Ishikawa (cell line): ENCODE measurements around the gene TRIO.

ENCODE experiments used
- CEBPB ChIP-seq: IDR thresholded peaks from 2 replicates; pipeline ENCODE4 v1.6.1; 2012
- CREB1 ChIP-seq: IDR thresholded peaks from 2 replicates; pipeline ENCODE4 v1.6.1; 2012; ENCODE audit warnings: low read depth
- EGR1 ChIP-seq: IDR thresholded peaks from 2 replicates; pipeline ENCODE4 v1.6.1; 2012
- EP300 ChIP-seq: IDR thresholded peaks from 2 replicates; pipeline ENCODE4 v1.6.1; 2012; ENCODE audit warnings: borderline replicate concordance
- FOXM1 ChIP-seq: IDR thresholded peaks from 2 replicates; pipeline ENCODE4 v1.6.1; 2012; ENCODE audit warnings: low read depth, borderline replicate concordance
- NFIC ChIP-seq: IDR thresholded peaks from 2 replicates; pipeline ENCODE4 v1.6.1; 2012
- RAD21 ChIP-seq: IDR thresholded peaks from 2 replicates; pipeline ENCODE4 v1.6.1; 2012; ENCODE audit warnings: low read depth
- TAF1 ChIP-seq: IDR thresholded peaks from 2 replicates; pipeline ENCODE4 v1.6.1; 2012; ENCODE audit warnings: low read depth, mild to moderate bottlenecking
- TCF12 ChIP-seq: IDR thresholded peaks from 2 replicates; pipeline ENCODE4 v1.6.1; 2012; ENCODE audit warnings: low read depth
- TEAD4 ChIP-seq: IDR thresholded peaks from 2 replicates; pipeline ENCODE4 v1.6.1; 2012
- YY1 ChIP-seq: IDR thresholded peaks from 2 replicates; pipeline ENCODE4 v1.6.1; 2012; ENCODE audit warnings: low read depth
- ZBTB7A ChIP-seq: IDR thresholded peaks from 2 replicates; pipeline ENCODE4 v1.6.1; 2012; ENCODE audit warnings: low read depth
- TF ChIP-seq, protein P1 (sequence below): IDR thresholded peaks from 2 replicates; pipeline ENCODE4 v1.6.1; 2012; ENCODE audit warnings: low read depth, mild to moderate bottlenecking
- TF ChIP-seq, protein P2 (sequence below): IDR thresholded peaks from 2 replicates; pipeline ENCODE4 v1.6.1; 2012
- TF ChIP-seq, protein P3 (sequence below): IDR thresholded peaks from 2 replicates; pipeline ENCODE4 v1.6.1; 2012

Gene TRIO

DNA sequence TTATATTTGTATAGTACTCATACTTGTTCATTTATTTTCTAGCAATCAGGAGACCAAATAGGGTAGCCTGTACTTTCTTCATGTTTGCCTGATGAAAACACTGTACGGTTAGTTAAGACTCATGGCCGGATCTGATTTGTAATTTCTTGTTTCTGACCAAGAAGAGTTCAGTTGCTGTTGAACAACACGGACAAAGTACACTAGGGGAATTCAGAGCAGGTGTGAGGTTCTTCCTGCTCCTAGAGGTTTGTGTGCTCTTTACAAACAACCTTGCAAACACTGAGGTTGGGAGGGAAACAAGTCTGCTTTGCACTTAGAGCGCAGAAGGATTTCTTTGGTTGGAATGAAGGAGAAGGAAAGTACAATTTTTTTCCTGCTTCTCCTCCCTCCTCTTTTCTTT lies 69.7 kb downstream of the TRIO start:
- no peak for TF ChIP-seq NFIC
- no peak for TF ChIP-seq CREB1
- TF ChIP-seq ZBTB7A: no peak
- TF ChIP-seq TAF1: no peak
- TF ChIP-seq CEBPB: no peak
- TF ChIP-seq YY1: no peak
- TF ChIP-seq TEAD4: no peak
- TF ChIP-seq EP300: no peak
- TF ChIP-seq, protein P1, sequence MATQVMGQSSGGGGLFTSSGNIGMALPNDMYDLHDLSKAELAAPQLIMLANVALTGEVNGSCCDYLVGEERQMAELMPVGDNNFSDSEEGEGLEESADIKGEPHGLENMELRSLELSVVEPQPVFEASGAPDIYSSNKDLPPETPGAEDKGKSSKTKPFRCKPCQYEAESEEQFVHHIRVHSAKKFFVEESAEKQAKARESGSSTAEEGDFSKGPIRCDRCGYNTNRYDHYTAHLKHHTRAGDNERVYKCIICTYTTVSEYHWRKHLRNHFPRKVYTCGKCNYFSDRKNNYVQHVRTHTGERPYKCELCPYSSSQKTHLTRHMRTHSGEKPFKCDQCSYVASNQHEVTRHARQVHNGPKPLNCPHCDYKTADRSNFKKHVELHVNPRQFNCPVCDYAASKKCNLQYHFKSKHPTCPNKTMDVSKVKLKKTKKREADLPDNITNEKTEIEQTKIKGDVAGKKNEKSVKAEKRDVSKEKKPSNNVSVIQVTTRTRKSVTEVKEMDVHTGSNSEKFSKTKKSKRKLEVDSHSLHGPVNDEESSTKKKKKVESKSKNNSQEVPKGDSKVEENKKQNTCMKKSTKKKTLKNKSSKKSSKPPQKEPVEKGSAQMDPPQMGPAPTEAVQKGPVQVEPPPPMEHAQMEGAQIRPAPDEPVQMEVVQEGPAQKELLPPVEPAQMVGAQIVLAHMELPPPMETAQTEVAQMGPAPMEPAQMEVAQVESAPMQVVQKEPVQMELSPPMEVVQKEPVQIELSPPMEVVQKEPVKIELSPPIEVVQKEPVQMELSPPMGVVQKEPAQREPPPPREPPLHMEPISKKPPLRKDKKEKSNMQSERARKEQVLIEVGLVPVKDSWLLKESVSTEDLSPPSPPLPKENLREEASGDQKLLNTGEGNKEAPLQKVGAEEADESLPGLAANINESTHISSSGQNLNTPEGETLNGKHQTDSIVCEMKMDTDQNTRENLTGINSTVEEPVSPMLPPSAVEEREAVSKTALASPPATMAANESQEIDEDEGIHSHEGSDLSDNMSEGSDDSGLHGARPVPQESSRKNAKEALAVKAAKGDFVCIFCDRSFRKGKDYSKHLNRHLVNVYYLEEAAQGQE: no peak
- TF ChIP-seq FOXM1: no peak
- no peak for TF ChIP-seq EGR1
- no peak for TF ChIP-seq RAD21
- TF ChIP-seq, protein P2, sequence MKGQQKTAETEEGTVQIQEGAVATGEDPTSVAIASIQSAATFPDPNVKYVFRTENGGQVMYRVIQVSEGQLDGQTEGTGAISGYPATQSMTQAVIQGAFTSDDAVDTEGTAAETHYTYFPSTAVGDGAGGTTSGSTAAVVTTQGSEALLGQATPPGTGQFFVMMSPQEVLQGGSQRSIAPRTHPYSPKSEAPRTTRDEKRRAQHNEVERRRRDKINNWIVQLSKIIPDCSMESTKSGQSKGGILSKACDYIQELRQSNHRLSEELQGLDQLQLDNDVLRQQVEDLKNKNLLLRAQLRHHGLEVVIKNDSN: no peak

DNA sequence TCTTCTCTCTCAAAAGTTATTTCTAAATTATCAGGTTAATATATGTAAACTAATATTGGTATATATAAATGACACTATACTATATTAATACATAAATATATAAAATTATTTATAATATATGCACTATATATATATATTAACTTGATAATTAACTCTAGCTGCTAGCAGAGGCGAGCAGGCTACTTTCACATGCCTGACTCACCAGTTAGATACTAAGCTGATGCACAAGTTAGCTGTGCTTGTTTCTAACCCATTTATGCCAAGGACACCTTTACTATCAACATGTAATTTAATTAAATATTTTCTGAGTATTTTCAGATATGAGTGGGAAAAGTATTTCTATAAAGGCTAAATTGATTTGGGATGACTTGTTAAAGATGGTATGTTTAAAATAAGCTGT lies 70.1 kb downstream of the TRIO start:
- TF ChIP-seq TEAD4 (no peak), FOXM1 (no peak), EGR1 (no peak), EP300 (no peak), TCF12 (no peak), YY1 (no peak), CREB1 (no peak), NFIC (no peak), RAD21 (no peak), ZBTB7A (no peak), TAF1 (no peak), CEBPB (no peak)
- TF ChIP-seq, protein P2: no peak
- TF ChIP-seq, protein P1: no peak
- TF ChIP-seq, protein P3, sequence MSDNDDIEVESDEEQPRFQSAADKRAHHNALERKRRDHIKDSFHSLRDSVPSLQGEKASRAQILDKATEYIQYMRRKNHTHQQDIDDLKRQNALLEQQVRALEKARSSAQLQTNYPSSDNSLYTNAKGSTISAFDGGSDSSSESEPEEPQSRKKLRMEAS: no peak

DNA sequence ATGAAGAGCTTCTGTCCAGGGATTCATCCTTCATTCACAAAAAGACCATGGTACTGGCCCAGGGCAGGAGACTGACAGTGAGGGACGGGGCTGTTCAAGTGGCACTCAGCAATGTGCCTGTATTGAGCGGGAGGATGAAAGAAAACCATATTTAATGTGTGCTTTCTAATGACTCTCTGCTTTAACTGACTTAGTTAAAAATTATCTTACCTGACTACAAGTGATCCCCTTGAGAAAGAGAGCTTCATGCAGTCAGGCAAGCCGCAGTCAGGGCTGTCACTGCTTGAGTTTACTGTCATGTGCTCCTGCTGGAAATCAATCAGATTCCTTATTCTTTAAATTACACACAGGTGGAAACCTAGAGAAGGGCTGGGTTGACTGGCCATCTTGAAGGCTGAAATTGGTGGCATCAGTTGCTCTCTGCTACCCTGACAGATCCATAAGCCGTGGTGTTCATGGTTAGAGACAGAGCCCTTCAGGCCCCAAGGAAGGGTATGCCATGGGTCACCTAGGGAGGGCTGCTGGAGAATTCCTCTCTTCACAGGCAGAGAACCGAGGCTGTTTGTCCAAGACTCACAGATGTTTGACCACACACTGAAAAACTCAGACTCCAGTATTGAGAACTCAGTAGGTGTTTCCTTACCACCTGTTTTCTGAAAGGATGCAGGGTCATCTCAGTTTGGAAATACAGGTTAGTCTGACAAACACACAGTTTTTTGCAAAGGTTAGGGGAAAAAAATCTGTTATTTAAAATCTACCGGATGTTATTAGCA lies 70.9 kb downstream of the TRIO start:
- TF ChIP-seq EP300: no peak
- TF ChIP-seq, protein P3: no peak
- TF ChIP-seq CEBPB: no peak
- no peak for TF ChIP-seq FOXM1
- TF ChIP-seq YY1: no peak
- no peak for TF ChIP-seq ZBTB7A
- no peak for TF ChIP-seq TCF12
- no peak for TF ChIP-seq EGR1
- TF ChIP-seq TAF1: no peak
- TF ChIP-seq, protein P2: no peak
- TF ChIP-seq RAD21: no peak
- TF ChIP-seq, protein P1: no peak
- no peak for TF ChIP-seq TEAD4
- TF ChIP-seq NFIC: no peak
- no peak for TF ChIP-seq CREB1

DNA sequence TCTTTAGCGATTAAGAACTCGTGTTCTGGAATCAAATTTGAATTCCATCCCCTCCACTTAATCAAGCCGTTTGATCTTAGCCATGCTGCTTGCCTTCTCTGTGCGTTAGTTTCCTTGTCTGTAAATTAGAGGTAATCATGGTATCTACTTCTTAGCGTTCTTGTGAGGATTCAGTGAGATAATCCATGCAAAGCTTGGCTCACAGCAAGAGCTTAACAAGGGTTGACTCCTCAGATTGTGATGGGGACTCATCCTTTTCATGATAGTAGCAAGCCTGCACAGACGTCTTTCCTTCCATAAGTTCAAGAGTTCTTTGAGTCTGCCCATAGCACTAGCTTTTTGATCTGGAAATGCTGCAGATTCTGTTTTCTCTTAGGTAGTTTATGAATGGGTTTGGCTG lies 72.8 kb downstream of the TRIO start:
- TF ChIP-seq EP300 (no peak), RAD21 (no peak), ZBTB7A (no peak), FOXM1 (no peak), NFIC (no peak), TEAD4 (no peak), TAF1 (no peak), YY1 (no peak), CREB1 (no peak), CEBPB (no peak), TCF12 (no peak), EGR1 (no peak)
- TF ChIP-seq, protein P2: no peak
- TF ChIP-seq, protein P3: no peak
- TF ChIP-seq, protein P1: no peak
